Mesothelial cell of epicardium (in vitro differentiated cells): Measurements from ENCODE around the gene MED13L. TPM values are rescaled to one million over a fixed set of nuclear protein-coding genes. Genes with fewer than 3 reads are reported as not detected.

Experiments
- DNase-seq, 2 experiments: peaks; one replicate each; pipeline ENCODE4 v3.0.0; 2021; ENCODE audit warnings: low spot score in 2 of 2; ENCODE audit not compliant: unreplicated experiment in 2 of 2
- H3K27ac Mint-ChIP-seq: 2 replicates; pipeline ENCODE4 v1.8.0; 2021; ENCODE audit warnings: mixed read lengths
- H3K27me3 Mint-ChIP-seq: 2 replicates; pipeline ENCODE4 v1.8.0; 2021; ENCODE audit warnings: low read depth, mixed read lengths
- H3K36me3 Mint-ChIP-seq: 2 replicates; pipeline ENCODE4 v1.8.0; 2021; ENCODE audit warnings: mixed read lengths
- H3K4me1 Mint-ChIP-seq: 2 replicates; pipeline ENCODE4 v1.8.0; 2021; ENCODE audit warnings: mixed read lengths
- H3K4me3 Mint-ChIP-seq: 2 replicates; pipeline ENCODE4 v1.8.0; 2021; ENCODE audit warnings: mild to moderate bottlenecking, moderate library complexity, mixed read lengths
- H3K9me3 Mint-ChIP-seq: 2 replicates; pipeline ENCODE4 v1.8.0; 2021; ENCODE audit warnings: mixed read lengths
- CTCF ChIP-seq: fragments of 200-600 bp; sonication (generic); IDR thresholded peaks from one replicate; pipeline ENCODE4 v1.5.0; 2021; ENCODE audit warnings: antibody characterized with exemption; ENCODE audit not compliant: unreplicated experiment
- total RNA-seq: library from RNA; stranded (reverse); gene quantifications from 3 replicates; pipeline ENCODE4 v1.2.1, GENCODE V29; 2021

The MED13L gene
- total RNA-seq, 1 donor from 2014 or later, result 179 TPM

- Mint-ChIP-seq H3K27ac (no peak overlapping the region), H3K36me3 (peaks cover 9% of the 10 kb centered on the region), H3K27me3 (no peaks in the 10 kb centered on the region), H3K4me1 (no peaks in the 10 kb centered on the region), H3K9me3 (peaks cover 33% of the 10 kb centered on the region), H3K4me3 (no peak overlapping the region)
- no peak for TF ChIP-seq CTCF
- no peak for DNase-seq
Observed at GRCh38 chr12:115934877-115935276, 342.6 kb downstream of the MED13L start.

- peaks cover 7% of the 10 kb centered on the region for H3K36me3 Mint-ChIP-seq
- no peak for DNase-seq
Observed at GRCh38 chr12:115934046-115934445, 343.4 kb downstream of the MED13L start.

GRCh38 chr12:115932066-115932465 is 345.4 kb downstream of the MED13L start:
- no peak for DNase-seq
- no peak overlapping the region for H3K27ac Mint-ChIP-seq
- no peak overlapping the region for H3K4me3 Mint-ChIP-seq
- H3K9me3 Mint-ChIP-seq, result peaks cover 13% of the 10 kb centered on the region
- TF ChIP-seq CTCF, result no peak
- no peaks in the 10 kb centered on the region for H3K4me1 Mint-ChIP-seq
- no peaks in the 10 kb centered on the region for H3K27me3 Mint-ChIP-seq
- no peaks in the 10 kb centered on the region for H3K36me3 Mint-ChIP-seq

More at GRCh38 chr12:115934046-115934445, 343.4 kb downstream of the MED13L start:
- Mint-ChIP-seq H3K4me1 (no peaks in the 10 kb centered on the region), H3K9me3 (peaks cover 30% of the 10 kb centered on the region), H3K27me3 (no peaks in the 10 kb centered on the region), H3K27ac (no peak overlapping the region), H3K4me3 (no peak overlapping the region)
- TF ChIP-seq CTCF, result no peak

GRCh38 chr12:115930336-115930735 is 347.2 kb downstream of the MED13L start:
- DNase-seq, result no peak
- Mint-ChIP-seq H3K36me3 (no peaks in the 10 kb centered on the region), H3K27me3 (no peaks in the 10 kb centered on the region), H3K4me1 (no peaks in the 10 kb centered on the region), H3K4me3 (no peak overlapping the region), H3K9me3 (peaks cover 7% of the 10 kb centered on the region), H3K27ac (no peak overlapping the region)
- TF ChIP-seq CTCF, result no peak

GRCh38 chr12:115926037-115926670 is 351.3 kb downstream of the MED13L start:
- no peaks in the 10 kb centered on the region for H3K4me1 Mint-ChIP-seq
- no peaks in the 10 kb centered on the region for H3K27me3 Mint-ChIP-seq
- H3K4me3 Mint-ChIP-seq, result no peak overlapping the region
- DNase-seq, result no peak
- no peak overlapping the region for H3K27ac Mint-ChIP-seq
- no peak for TF ChIP-seq CTCF
- peaks cover 13% of the 10 kb centered on the region for H3K9me3 Mint-ChIP-seq
- peaks cover 7% of the 10 kb centered on the region for H3K36me3 Mint-ChIP-seq
